NCI-H524 (cell line): Measurements from ENCODE around the gene GPRC5A.

Experiments used
- DNase-seq, 2 experiments: peaks; one replicate each; lab custom pipeline; 2025; lab: John Stamatoyannopoulos, UW

Gene GPRC5A

DNA sequence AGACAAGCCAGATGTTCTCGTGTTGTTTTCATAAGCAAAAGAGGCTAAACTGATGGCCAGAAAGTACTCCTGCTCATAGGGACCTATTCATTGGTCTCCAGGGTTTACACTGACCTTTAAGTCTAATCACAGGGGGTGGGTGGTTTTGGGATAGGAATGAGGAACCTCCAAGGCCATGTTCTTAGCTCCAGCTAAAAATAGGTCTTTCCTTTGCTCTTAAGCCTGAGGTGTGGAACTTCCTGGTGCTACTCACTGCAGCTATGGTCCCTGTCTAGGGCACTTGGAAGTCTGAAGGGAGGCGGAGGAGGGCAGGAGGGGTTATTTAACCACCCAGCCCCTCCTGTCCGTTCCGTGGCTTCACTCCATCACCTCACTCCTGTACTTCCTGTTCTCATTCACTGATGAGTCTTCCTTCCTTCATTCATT lies 18.6 kb downstream of the GPRC5A start:
- no peak for DNase-seq

DNA sequence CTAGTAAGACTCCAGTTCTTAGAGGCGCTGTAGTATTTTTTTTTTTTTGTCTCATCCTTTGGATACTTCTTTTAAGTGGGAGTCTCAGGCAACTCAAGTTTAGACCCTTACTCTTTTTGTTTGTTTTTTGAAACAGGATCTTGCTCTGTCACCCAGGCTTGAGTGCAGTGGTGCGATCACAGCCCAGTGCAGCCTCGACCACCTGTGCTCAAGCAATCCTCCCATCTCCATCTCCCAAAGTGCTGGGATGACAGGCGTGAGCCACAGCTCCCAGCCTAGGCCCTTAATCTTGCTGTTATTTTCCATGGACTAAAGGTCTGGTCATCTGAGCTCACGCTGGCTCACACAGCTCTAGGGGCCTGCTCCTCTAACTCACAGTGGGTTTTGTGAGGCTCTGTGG lies 21.3 kb downstream of the GPRC5A start:
- DNase-seq = no peak

DNA sequence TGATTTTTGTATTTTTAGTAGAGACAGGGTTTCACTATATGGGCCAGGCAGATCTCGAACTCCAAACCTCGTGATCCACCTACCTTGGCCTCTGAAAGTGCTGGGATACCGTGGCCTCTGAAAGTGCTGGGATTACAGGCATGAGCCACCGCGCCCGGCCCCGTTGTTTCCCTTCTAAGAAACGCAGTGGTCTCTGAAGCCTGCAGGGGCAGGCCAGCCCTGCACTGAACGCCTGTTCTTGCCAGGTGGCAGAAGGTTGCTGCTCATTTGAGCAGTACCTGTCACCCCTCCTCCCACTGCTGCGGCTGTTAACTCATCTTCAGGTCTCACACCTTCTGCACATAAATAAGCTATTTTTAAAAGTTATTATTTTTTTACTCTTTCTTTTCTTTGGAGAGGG lies 24.3 kb downstream of the GPRC5A start:
- DNase-seq = peak in 1 of 2 experiments; percentile 15

DNA sequence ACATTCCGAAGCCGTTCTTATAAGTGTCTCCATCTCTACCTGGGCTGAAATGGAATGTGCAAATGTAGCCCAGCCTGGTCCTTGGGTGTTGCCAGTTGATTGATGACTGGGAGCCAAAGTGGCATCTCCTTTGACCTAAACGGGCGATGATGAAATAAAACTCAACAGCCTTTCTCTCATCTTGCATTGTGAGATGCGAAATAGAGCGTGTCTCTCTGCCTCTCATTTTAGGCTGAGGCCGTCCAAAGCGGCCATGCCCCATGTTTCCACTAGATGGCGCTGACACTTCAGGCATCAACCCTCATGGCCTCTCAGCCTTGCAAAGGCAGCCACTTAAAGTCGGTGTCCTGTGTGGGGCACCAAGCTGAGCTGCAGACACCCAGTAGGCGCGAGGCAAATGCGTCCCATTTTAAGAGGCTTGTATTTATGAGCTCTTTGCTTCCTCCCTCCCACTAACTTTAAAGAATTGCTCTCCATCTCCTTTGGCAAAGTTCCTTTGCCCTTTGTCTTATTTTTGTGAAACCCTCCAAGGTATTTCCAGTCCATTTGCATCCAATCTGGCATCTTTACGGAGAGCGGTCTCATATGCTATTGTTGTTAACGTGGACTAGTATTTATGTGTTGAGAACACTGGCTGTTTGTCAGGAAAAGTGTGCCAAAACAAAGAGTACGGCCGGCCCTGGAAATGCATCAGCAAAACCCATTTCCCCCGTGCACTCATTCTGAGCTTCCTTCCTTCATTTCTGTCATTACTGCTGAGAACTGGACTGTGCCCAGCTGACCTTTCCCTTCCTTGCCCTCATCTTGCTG lies 25.0 kb downstream of the GPRC5A start:
- peak; percentile 76 to 85 for DNase-seq

DNA sequence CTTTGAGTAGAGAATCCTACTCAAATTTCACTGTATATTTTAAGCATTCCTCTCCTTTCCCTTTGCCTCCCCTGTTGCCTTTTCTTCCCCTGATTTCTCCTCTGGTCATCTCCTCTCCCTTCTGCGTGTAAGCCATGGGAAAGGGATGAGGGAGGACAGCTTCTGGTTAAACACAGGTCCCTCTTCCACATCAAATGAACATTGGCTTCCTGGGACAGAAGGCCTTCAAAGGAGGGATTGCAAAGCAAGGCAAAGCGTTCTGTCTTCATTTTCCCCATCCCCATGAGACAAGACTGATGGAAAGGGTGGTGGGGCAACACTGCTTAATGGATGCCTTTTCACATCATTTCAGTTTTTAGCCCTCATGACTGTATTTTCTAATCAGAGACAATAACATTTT lies 26.2 kb downstream of the GPRC5A start:
- DNase-seq = no peak

DNA sequence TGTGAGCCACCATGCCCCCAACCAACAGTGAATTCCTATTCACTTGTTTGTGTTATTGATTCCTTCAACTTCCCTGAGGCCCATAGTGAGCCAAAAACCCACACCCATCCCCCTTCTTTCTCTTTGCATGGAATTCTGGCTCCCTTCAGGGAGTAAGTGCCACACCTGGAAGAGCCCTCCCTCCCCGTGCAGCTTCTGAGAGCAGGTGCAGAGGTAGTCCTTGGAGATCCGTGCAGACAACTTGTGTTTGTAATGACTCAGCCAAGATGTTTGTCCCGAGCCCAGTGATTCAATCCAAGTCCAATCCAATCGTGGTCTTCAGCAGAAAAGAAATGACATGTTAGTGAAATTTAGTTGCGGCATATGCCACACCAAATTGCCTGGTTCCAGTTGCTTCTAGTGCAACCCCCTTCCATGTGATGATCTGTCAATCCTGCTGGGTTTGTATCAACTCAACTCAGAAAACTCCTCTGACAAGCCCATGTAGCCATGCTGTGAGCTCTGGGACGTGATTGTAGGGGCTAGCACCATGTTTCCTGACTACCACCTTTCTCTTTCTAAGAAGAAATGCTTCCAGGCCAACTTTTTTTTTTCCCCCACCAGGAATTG lies 27.5 kb downstream of the GPRC5A start:
- DNase-seq = no peak

DNA sequence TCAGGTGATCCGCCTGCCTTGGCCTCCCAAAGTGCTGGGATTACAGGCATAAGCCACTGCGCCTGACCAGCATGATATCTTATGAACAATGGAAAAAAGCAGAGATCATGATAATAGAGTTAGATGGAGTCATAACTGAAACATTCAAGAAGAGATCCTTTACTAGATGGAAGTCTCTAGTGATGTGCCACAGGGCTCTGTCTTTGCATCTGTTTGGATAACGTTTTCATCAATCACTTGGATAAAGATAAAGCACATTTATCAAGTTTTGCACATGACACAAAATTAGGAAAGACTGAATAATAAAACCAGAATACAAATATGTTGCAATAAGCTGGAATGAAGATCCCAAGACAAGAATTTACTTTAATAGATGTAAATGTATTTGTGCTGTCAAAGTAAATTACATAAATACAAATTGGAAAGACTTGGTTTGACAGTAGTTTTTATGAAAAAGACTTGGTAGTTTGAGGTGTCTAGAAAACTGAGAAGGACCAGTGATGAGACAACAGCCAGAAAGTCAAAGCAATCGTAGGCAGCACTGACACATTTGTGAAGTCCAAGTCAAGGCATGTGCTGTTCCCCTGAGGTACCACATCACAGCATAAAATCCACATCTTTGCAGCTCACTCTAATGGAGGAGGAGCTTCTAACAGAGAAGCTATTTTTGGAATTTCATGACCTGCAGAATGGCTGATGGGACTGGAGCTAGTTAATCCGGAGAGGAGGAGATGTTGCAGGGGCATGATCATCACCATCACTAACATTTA lies 28.5 kb downstream of the GPRC5A start:
- DNase-seq = no peak

DNA sequence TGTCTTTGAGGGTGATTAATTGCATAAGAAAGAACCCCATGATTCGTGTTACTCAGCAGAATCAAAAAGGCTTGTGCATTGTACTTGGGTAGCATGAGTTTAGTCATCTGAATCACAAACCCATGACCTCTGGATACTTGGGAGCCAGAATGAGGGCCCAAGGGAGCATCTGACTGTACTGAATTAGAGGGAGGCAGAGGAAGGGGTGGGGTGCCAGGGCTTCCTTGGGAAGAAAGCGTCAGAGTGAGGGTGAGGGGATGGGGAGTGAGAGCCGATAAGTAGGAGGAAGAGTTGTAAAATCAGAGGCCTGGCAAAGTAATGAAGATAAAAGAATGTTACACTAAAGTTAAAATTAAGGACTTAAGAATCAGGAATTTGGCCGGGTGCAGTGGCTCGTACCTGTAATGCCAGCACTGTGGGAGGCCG lies 30.8 kb downstream of the GPRC5A start:
- no peak for DNase-seq

DNA sequence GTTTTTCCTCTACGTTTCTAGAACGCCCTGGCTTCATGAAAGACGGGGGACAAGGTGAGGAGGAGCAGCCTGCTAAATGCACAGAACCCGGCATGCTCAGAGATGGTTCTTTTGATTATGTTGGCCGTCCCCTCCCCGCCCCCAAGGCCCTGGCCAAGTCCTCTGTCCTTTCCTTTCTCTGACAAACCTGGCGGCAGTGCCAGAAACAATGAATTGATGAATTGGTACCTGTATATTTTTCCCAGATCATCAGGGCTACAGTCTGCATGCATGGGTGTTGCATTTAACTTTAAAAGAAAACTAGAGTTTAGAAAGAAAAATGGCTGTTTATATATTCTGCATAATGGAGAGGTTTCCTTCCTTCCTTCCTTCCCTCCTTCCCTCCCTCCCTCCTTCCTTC lies 31.6 kb downstream of the GPRC5A start:
- DNase-seq = no peak

DNA sequence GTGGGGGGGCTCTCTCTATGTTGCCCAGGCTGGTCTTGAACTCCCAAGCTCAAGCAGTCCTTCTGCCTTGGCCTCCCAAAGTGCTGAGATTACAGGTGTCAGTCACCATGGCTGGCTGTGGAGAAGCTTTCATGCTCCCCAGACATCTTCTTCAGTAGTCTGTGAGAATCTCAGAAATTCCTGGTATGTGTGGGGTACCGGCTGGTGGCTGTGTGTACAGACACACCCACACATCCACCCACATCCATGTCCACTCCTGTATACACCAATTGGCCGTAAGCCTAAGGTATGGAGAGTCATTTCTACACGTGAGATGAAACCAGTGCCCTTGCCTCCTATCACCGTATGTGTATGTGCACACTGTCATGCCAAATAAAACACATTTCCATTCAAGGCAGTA lies 32.8 kb downstream of the GPRC5A start:
- DNase-seq = no peak

DNA sequence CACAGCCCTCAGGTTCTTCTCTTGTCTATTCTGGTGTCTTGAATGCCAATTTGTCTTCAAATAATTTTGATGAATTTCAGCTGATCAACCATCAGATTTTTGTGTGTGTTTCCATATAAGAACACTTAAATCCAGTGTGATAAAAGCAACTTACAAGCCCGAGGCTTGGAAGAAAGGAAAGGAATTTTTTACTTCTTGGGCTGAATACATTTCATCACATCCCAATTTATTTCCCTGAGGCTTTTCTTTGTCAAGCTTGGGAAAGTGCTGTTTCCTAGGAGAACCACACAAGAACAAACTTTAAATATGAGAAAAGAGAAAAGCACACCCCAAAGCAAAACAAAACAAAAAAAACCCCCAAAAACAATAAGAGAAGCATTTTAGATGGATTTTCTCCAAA lies 34.0 kb downstream of the GPRC5A start:
- DNase-seq = no peak

DNA sequence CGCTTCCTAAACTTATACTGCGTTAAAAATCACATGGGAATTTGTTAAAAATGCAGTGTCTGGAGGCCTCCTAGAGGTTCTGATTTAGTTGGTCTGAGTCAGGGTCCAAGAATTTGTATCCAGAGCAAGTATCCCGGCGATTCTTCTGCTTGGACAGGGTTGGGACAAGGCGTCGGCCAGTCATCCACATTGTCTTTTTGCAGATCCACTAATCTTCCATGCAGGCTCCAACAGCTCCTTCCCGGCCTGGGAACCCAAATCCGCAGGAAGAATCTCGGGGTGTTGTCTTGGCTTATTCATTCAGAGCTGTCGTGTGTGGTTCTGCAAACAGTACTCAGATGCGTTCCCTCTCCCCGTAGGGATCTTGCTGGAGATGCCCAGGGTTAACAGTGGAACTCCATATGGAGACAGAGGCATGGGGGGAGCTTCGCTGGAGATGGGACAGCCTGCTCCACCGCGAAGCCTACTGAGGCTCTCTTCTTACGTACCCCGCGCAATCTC lies 35.3 kb downstream of the GPRC5A start:
- DNase-seq = no peak

DNA sequence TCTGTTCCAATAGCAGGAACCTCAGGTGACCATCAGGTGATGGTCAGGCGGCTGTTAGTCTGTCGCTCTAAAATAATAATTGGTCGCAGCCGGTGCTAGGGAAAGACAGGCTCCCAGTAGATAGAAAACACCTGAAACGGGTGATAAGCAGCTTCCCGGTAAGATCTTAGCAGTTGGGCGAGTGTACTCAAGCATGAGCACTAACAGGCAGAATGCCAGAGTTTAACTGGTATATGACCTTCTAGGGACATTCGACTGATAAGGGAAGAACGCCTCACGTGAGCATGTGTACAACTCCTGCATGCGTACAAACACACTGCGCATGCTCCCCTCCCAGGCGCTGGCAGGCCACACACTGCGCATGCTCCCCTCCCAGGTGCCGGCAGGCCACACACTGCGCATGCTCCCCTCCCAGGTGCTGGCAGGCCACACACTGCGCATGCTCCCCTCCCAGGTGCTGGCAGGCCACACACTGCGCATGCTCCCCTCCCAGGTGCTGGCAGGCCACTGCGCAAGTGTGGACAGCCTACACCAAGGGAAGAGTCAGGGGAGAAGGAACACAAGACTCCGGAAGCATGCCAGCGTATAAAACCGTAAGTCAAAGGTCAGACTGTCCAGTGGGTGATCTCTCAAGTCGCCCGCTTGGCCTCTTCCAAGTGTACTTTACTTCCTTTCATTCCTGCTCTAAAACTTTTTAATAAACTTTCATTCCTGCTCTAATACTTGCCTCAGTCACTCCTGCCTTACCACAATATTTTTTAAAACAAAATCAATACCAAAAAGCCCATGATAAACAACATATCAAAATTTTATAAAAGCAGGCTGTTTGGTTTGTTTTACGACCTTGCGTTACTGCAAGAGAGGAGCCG lies 36.1 kb downstream of the GPRC5A start:
- peak; percentile 68 to 83 for DNase-seq

DNA sequence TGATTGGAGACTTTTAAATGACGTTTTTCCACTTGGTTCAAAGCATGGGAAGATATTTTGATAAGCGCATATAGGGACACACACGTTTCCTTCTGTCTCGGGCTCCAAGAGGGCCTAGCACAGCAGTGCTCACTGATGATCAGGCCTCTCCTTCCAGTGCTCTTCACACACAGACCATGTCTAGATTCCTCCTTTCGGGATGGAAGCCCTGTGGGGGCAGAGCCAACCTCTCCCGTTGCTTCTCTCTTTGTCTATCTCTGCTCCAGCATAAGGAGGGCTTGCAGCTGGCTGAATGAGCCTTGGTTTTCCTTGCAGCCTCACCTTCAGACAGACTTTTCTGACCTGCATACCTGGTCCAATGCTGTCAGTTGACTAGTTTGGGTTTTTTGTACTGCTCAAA lies 38.3 kb downstream of the GPRC5A start:
- no peak for DNase-seq

DNA sequence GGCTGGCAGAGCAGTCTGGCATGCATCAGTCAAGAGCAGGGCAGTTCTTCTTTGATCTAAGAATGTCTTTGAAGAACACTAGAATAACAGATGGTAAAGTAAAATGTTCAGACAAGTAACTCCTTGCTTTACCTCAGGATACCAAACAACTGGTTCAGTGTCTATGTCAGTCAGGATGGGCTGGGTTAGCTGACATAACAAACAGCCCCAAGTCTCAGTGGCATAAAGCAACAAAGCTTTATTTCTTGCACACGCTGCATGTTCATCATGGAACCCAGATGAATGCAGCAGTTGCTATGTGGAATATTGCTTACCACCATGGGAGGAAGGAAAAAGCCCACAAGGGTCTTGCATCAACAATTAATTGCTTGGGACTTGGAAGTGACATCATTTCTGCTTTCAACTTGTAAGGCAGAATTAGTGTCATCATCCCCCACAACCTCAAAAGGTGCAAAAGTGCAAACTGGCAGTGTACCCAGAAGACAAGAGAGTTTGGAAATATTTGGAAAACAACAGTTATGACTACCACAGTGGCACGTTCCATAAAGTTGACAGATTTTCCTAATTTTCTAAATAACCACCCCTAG lies 39.4 kb downstream of the GPRC5A start:
- DNase-seq = no peak

DNA sequence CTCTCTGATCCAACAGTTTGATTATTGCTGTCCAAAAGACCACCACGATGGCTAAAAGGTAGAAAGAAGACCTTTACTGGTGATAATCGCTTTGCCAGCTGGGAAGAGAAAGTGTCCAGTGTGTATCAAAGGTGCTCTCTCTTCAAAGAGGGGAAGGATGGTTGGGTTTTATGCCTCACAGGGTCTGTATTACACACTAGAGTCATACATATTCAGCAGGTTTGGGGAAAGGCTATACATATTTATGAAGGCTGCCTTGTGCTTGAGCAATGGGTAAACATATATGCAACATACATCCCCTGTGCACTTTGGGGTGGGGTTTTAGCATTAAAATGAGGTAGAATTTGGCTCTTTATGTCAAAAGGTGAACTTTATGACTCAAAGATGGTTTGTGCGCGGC lies 42.4 kb downstream of the GPRC5A start:
- no peak for DNase-seq

DNA sequence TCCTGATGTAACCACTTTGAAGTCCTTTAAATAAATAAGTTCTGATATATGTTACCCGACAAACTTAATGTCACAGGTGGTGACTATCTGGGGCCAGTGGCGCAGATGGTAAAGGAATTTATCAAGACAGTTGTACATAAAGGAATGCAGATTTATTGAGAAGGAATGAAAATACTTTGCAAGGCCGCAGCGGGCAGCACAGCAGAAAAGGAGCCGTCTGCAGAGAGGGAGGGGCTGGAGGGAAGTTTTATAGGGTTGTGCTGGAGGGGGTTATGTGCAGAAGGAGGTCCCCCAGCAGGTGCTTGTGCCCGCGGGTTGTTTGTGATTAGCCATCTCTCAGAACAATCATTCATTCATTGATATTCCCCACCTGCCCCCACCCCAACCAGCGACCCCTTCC lies 43.2 kb downstream of the GPRC5A start:
- DNase-seq = no peak

DNA sequence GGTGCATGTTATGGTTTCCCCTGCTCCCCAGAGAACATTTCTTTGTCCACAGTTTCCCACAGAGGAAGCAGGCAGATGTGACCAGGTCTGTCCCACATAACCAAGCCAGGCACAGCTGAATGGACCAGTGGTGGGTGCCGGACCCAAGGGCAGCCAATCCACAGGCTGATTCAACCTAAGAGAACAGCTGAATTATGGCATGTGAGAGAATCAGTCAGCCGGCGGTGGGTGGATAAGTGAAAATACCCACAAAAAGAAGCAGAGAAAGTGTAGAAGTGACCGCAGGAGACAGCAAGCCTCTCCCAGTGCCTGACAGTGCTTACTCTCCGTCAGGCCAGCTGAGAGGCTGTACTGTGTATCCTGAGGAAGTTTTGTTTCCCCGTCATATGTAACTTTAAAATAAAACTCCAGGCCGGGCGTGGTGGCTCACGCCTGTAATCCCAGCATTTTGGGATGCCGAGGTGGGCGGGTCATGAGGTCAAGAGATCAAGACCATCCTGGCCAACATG lies 45.7 kb downstream of the GPRC5A start:
- DNase-seq = no peak

DNA sequence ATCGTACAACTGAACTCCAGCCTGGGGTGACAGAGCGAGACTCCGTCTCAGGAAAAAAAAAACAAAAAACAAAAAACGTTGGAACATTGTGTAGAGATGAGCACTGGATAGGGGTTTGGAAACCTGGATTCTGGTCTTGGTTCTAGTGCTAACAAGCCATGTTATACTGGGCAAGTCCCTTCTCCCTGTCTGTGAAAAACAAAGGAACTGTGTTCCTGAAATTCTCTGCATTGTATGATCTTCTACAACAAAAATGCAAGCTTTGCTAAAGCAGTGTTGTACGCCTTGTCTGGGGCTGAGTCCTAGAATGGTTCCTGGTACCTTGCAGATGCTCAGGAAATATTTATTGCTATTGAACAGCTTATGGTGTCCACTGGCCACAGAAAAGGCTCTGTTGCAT lies 47.2 kb downstream of the GPRC5A start:
- DNase-seq = no peak

DNA sequence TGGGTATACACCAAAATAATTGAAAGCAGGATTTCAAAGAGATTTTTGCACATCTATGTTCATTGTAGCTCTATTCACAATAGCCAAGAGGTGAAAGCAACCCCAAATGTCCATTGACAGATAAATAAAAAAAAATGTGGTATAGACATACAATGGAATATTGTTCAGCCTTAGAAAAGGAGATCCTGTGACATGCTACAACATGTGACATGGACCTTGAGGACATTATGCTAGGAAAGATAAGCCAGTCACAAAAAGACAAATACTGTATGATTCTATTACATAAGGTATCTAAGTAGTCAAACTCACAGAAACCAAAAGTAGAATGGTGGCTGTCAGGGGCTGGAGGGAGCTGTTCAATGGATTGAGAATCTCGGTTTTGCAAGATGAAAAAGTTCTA lies 48.5 kb downstream of the GPRC5A start:
- DNase-seq = no peak
